Prostate gland (tissue), 2 donors: ENCODE measurements around the gene KCNK13.
"Not testable (repeated sequence)": the region's sequence is repeated elsewhere in the genome, so short reads cannot be mapped to it uniquely, and the experiment has no call there.

Experiments
- POLR2A ChIP-seq: fragments of 450-650 bp; IDR thresholded peaks from one replicate; pipeline ENCODE4 v1.6.1; 2016; ENCODE audit warnings: antibody characterized with exemption, mild to moderate bottlenecking
- TF ChIP-seq, protein P1 (sequence below), 4 experiments: fragments of 200-600 bp in 2 of 4; fragments of 450-650 bp in 2 of 4; sonication (generic) in 2 of 4; IDR thresholded peaks; 1 replicate in 3 of 4; 2 replicates in 1 of 4; pipeline ENCODE4 v1.5.1; 2016 to 2019; ENCODE audit warnings: antibody characterized with exemption in 4 of 4, mild to moderate bottlenecking in 2 of 4, moderate library complexity in 2 of 4

GRCh38 chr14:90229942-90230341 lies 168.1 kb downstream of the KCNK13 start:
- TF ChIP-seq, protein P1, sequence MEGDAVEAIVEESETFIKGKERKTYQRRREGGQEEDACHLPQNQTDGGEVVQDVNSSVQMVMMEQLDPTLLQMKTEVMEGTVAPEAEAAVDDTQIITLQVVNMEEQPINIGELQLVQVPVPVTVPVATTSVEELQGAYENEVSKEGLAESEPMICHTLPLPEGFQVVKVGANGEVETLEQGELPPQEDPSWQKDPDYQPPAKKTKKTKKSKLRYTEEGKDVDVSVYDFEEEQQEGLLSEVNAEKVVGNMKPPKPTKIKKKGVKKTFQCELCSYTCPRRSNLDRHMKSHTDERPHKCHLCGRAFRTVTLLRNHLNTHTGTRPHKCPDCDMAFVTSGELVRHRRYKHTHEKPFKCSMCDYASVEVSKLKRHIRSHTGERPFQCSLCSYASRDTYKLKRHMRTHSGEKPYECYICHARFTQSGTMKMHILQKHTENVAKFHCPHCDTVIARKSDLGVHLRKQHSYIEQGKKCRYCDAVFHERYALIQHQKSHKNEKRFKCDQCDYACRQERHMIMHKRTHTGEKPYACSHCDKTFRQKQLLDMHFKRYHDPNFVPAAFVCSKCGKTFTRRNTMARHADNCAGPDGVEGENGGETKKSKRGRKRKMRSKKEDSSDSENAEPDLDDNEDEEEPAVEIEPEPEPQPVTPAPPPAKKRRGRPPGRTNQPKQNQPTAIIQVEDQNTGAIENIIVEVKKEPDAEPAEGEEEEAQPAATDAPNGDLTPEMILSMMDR (IDR thresholded peaks at IDR 0.05), result not testable (repeated sequence)
- not testable (repeated sequence) for TF ChIP-seq POLR2A
